22Rv1 (cell line): ENCODE results near the gene ZNF217.

Experiments used
- ZFX ChIP-seq: fragments of 450-650 bp; IDR thresholded peaks from 2 replicates; pipeline ENCODE4 v1.6.1; 2017; ENCODE audit warnings: antibody characterized with exemption, borderline replicate concordance
- TF ChIP-seq, protein P1 (sequence below): fragments of 450-650 bp; IDR thresholded peaks from 2 replicates; pipeline ENCODE4 v1.5.1; 2017; ENCODE audit warnings: mild to moderate bottlenecking

- TF ChIP-seq, protein P1, sequence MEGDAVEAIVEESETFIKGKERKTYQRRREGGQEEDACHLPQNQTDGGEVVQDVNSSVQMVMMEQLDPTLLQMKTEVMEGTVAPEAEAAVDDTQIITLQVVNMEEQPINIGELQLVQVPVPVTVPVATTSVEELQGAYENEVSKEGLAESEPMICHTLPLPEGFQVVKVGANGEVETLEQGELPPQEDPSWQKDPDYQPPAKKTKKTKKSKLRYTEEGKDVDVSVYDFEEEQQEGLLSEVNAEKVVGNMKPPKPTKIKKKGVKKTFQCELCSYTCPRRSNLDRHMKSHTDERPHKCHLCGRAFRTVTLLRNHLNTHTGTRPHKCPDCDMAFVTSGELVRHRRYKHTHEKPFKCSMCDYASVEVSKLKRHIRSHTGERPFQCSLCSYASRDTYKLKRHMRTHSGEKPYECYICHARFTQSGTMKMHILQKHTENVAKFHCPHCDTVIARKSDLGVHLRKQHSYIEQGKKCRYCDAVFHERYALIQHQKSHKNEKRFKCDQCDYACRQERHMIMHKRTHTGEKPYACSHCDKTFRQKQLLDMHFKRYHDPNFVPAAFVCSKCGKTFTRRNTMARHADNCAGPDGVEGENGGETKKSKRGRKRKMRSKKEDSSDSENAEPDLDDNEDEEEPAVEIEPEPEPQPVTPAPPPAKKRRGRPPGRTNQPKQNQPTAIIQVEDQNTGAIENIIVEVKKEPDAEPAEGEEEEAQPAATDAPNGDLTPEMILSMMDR: no peak
- no peak for TF ChIP-seq ZFX
Measured at GRCh38 chr20:53642196-53643030, 48.8 kb upstream of the ZNF217 start.
